Testis (tissue), 3 donors: Measurements from ENCODE around the gene ADCY9. TPM values are rescaled to one million over a fixed set of nuclear protein-coding genes. Genes with fewer than 3 reads are reported as not detected.
A peak's percentile ranks its signal among the peaks of the same experiment; 100 is the strongest.

Source experiments
- DNase-seq: peaks from one replicate; pipeline ENCODE4 v3.0.0-alpha.2; 2019
- H3K27ac ChIP-seq, 2 donors: fragments of 200-600 bp; sonication (generic); one replicate each; pipeline ENCODE4 v1.5.1; 2019
- H3K27me3 ChIP-seq: fragments of 200-600 bp; sonication (generic); one replicate; pipeline ENCODE4 v1.5.1; 2019
- H3K36me3 ChIP-seq: fragments of 200-600 bp; sonication (generic); one replicate; pipeline ENCODE4 v1.5.1; 2017; ENCODE audit warnings: low read depth; ENCODE audit errors: missing control alignments
- H3K4me1 ChIP-seq: fragments of 200-600 bp; sonication (generic); one replicate; pipeline ENCODE4 v1.5.1; 2019
- H3K4me3 ChIP-seq, 2 donors: fragments of 200-600 bp; sonication (generic); one replicate each; pipeline ENCODE4 v1.5.1; 2017 to 2019
- H3K9me3 ChIP-seq: fragments of 200-600 bp; sonication (generic); one replicate; pipeline ENCODE4 v1.5.1; 2017
- POLR2A ChIP-seq: fragments of 450-650 bp; IDR thresholded peaks from one replicate; pipeline ENCODE4 v1.6.1; 2017; ENCODE audit warnings: antibody characterized with exemption, mild to moderate bottlenecking, moderate library complexity
- WGBS, 2 donors: methylation state at CpG; one replicate each; pipeline ENCODE4 v1.1.5; 2018; 5-methylcytosine and 5-hydroxymethylcytosine counted together
- intact Hi-C: fragments of 100-400 bp; cut with DNase I; formaldehyde crosslinking; loops from one replicate; pipeline ENCODE4 v1.15.1; 2023; ENCODE audit warnings: low total_unique reads
- polyA plus RNA-seq: library from polyadenylated mRNA; stranded (reverse); fragments of 350-450 nt; fragmentation: Illumina TruSeq; extraction: RNeasy Lipid Tissue Mini Kit (QIAGEN cat#74804); gene quantifications from one replicate; pipeline ENCODE4 v1.2.3, GENCODE V29; 2014; ENCODE audit warnings: low read depth, low replicate concordance; ENCODE audit not compliant: insufficient read depth
- total RNA-seq, 2 donors: library from RNA; depleted of rRNA; stranded (reverse); fragments of >200 nt; gene quantifications; one replicate each; pipeline ENCODE4 v1.2.3, GENCODE V29; 2016
- TF ChIP-seq, protein P1 (sequence below), 3 experiments: fragments of 450-650 bp in 2 of 3; fragments of 200-600 bp in 1 of 3; sonication (generic) in 1 of 3; IDR thresholded peaks; one replicate each; pipeline ENCODE4 v1.5.1; 2016 to 2019; ENCODE audit warnings: antibody characterized with exemption in 3 of 3, mild to moderate bottlenecking in 2 of 3, moderate library complexity in 1 of 3

Gene ADCY9
- total and polyA plus RNA-seq, 3 donors from 2014 or later: 19.0 to 77.2 (median 52.8) TPM

DNA sequence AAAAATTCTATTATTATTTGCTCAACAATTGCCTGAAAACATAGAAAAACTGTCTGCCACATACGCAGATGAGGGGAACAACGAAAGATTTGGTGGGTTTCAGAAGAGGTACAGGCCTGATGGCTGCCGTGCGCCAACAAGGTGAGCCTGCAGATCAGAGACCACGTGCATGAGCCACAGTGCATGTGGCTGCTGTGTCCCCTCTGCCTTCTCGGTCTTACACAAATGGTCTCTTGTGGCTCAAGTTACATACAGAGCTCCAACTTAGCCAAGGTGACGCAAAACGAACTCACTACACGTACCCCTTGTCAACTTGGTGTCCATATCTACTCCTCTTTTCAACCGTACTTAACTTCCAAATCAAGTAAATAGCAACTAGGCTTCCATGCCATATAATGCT is 82.3 kb downstream of the ADCY9 start:
- H3K4me1 ChIP-seq: no peaks in the 10 kb centered on the region

DNA sequence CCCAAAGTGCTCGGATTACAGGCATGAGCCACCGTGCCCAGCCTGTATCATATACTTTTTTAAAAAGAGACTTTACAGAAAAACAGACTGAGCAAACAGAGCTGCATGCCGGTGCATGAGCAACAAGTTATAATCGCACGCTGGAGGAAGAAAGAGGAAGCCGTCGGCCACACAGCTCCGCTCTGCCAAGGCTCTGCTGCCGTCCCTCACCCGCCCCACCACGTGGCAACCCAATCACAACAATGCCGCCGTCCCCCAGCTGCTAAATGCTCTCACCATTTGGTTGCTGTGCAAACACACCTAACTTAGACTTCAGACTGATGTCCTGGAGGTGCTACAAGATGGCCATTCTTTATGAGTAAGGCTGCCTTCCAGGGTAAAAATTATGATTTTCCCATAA is 83.5 kb downstream of the ADCY9 start:
- TF ChIP-seq, protein P1, sequence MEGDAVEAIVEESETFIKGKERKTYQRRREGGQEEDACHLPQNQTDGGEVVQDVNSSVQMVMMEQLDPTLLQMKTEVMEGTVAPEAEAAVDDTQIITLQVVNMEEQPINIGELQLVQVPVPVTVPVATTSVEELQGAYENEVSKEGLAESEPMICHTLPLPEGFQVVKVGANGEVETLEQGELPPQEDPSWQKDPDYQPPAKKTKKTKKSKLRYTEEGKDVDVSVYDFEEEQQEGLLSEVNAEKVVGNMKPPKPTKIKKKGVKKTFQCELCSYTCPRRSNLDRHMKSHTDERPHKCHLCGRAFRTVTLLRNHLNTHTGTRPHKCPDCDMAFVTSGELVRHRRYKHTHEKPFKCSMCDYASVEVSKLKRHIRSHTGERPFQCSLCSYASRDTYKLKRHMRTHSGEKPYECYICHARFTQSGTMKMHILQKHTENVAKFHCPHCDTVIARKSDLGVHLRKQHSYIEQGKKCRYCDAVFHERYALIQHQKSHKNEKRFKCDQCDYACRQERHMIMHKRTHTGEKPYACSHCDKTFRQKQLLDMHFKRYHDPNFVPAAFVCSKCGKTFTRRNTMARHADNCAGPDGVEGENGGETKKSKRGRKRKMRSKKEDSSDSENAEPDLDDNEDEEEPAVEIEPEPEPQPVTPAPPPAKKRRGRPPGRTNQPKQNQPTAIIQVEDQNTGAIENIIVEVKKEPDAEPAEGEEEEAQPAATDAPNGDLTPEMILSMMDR (IDR thresholded peaks at IDR 0.05): no peak
- no peak for TF ChIP-seq POLR2A
- 79 to 84% methylated on average over 11 to 13 of the region's 13 CpGs for WGBS, 2 donors
- Histone ChIP-seq H3K9me3 (no peaks in the 10 kb centered on the region), H3K27ac (no peak overlapping the region), H3K4me1 (no peaks in the 10 kb centered on the region), H3K4me3 (no peak overlapping the region), H3K27me3 (no peaks in the 10 kb centered on the region), H3K36me3 (no peaks in the 10 kb centered on the region)
- intact Hi-C loops: no loop called here
- no peak for DNase-seq

More for the DNA sequence above, 82.3 kb downstream of the ADCY9 start:
- Histone ChIP-seq H3K9me3 (no peaks in the 10 kb centered on the region), H3K36me3 (no peaks in the 10 kb centered on the region), H3K27me3 (no peaks in the 10 kb centered on the region), H3K27ac (no peak overlapping the region), H3K4me3 (no peak overlapping the region)
- WGBS, 2 donors: 96 to 97% methylated on average over 10 of the region's 10 CpGs
- DNase-seq: no peak
- intact Hi-C loops: no loop called here
- TF ChIP-seq, protein P1 (IDR thresholded peaks at IDR 0.05): no peak
- no peak for TF ChIP-seq POLR2A

DNA sequence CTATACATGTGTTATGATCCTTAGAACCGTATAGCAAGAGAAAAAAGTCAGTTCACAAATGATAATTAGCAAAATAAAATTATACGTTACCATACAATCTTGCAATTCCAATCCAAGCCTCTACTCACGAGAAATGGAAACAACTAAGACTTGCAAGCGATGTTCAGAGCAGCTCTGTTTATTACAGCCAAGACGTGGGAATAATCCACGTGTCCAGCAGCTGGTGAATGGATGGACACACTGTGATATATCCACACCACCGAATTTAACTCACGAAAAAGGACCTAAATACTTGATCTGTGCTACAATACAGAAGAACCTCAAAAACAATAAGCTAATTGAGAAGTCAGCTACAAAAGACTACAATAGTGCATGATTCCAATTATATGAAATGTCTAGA is 88.1 kb downstream of the ADCY9 start:
- no peaks in the 10 kb centered on the region for H3K4me1 ChIP-seq
- WGBS, 2 donors: 86 to 96% methylated on average over 8 of the region's 8 CpGs
- H3K27me3 ChIP-seq: no peaks in the 10 kb centered on the region
- intact Hi-C loops: no loop called here
- no peak for DNase-seq
- H3K9me3 ChIP-seq: no peaks in the 10 kb centered on the region
- no peaks in the 10 kb centered on the region for H3K36me3 ChIP-seq
- H3K27ac ChIP-seq: no peak overlapping the region
- no peak overlapping the region for H3K4me3 ChIP-seq
- no peak for TF ChIP-seq POLR2A
- TF ChIP-seq, protein P1 (IDR thresholded peaks at IDR 0.05): no peak

DNA sequence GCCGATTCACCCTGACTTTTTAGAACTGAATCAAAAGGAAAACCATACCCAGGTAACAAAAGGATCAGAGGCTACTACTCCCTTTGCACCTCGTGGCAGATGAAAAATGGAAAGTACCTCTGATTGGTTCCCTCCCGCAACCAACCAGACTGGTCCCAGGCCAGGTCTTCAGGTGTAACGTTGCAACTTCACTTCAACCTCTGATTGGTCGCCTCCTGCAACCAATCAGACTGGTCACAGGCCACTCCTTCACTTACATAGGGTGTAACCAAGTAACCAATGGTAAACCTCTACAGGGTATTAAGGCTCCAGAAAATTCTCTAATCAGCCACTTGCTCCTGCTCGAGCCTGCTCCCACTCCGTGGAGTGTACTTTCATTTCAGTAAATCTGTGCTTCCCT is 89.4 kb downstream of the ADCY9 start:
- Histone ChIP-seq H3K4me3 (no peak overlapping the region), H3K4me1 (no peaks in the 10 kb centered on the region), H3K9me3 (no peaks in the 10 kb centered on the region), H3K36me3 (no peaks in the 10 kb centered on the region), H3K27me3 (no peaks in the 10 kb centered on the region), H3K27ac (no peak overlapping the region)
- DNase-seq: peak; percentile 41
- TF ChIP-seq, protein P1 (IDR thresholded peaks at IDR 0.05): no peak
- TF ChIP-seq POLR2A: no peak
- 76 to 82% methylated on average over 7 of the region's 7 CpGs for WGBS, 2 donors
- intact Hi-C loops: no loop called here

DNA sequence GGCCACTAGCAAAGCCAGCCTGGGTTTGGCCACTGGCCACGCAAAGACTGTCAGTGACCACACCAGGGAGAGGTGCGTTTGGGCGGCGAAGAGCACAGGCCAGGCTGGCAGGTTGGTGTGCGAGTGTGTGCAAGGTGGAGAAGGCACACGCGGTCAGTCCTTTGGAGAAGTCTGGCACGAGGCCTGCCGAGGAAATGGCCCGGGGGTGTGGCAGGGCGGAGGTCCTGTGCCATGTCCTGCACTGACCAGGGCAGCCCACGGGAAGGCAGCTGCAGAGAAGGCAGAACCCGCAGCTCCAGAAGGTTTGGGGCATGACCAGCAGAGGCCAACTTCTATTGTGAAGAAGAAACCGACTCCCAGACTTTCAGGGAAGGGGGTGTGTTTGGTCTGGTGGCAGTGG is 90.8 kb downstream of the ADCY9 start:
- no peaks in the 10 kb centered on the region for H3K4me1 ChIP-seq
- intact Hi-C loops: no loop called here
- no peaks in the 10 kb centered on the region for H3K9me3 ChIP-seq
- TF ChIP-seq, protein P1 (IDR thresholded peaks at IDR 0.05): no peak
- TF ChIP-seq POLR2A: no peak
- no peaks in the 10 kb centered on the region for H3K27me3 ChIP-seq
- no peak for DNase-seq
- no peaks in the 10 kb centered on the region for H3K36me3 ChIP-seq
- no peak overlapping the region for H3K27ac ChIP-seq
- no peak overlapping the region for H3K4me3 ChIP-seq
- 83 to 91% methylated on average over 14 of the region's 14 CpGs for WGBS, 2 donors
